Testis (tissue), 2 donors: ENCODE results near the gene HUNK.

ENCODE experiments used
- POLR2A ChIP-seq: fragments of 450-650 bp; IDR thresholded peaks from one replicate; pipeline ENCODE4 v1.6.1; 2017; ENCODE audit warnings: antibody characterized with exemption, mild to moderate bottlenecking, moderate library complexity
- TF ChIP-seq, protein P1 (sequence below), 3 experiments: fragments of 450-650 bp in 2 of 3; fragments of 200-600 bp in 1 of 3; sonication (generic) in 1 of 3; IDR thresholded peaks; one replicate each; pipeline ENCODE4 v1.5.1; 2016 to 2019; ENCODE audit warnings: antibody characterized with exemption in 3 of 3, mild to moderate bottlenecking in 2 of 3, moderate library complexity in 1 of 3

- TF ChIP-seq, protein P1, sequence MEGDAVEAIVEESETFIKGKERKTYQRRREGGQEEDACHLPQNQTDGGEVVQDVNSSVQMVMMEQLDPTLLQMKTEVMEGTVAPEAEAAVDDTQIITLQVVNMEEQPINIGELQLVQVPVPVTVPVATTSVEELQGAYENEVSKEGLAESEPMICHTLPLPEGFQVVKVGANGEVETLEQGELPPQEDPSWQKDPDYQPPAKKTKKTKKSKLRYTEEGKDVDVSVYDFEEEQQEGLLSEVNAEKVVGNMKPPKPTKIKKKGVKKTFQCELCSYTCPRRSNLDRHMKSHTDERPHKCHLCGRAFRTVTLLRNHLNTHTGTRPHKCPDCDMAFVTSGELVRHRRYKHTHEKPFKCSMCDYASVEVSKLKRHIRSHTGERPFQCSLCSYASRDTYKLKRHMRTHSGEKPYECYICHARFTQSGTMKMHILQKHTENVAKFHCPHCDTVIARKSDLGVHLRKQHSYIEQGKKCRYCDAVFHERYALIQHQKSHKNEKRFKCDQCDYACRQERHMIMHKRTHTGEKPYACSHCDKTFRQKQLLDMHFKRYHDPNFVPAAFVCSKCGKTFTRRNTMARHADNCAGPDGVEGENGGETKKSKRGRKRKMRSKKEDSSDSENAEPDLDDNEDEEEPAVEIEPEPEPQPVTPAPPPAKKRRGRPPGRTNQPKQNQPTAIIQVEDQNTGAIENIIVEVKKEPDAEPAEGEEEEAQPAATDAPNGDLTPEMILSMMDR (IDR thresholded peaks at IDR 0.05) = no peak
- no peak for TF ChIP-seq POLR2A
Measured at GRCh38 chr21:31873275-31873695, 465 bp downstream of the HUNK start.
